GM19452 (cell line): Measurements from ENCODE around the gene MLEC.
"Not testable (repeated sequence)": the region's sequence is repeated elsewhere in the genome, so short reads cannot be mapped to it uniquely, and the experiment has no call there.

Source experiments
- ATAC-seq: cut with Tn5 transposase; IDR thresholded peaks from one replicate; pipeline ENCODE4 v1.9.1; 2021; ENCODE audit not compliant: unreplicated experiment

MLEC gene

DNA sequence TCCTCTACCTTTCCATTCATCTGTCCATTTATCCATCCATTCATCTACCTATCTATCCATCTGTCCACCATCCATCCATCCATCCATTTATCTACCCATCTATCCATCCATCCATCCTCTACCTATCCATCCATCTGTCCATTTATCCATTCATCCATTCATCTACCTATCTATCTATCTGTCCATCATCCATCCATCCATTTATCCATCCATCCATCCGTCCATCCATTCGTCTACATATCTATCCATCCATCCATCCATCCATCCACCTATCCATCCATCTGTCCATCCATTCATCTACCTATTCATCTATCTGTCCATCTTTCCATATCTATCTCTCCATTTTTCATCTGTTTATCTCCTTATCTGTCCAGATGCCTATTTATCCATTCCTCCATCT is 25.5 kb upstream of the MLEC start:
- no peak for ATAC-seq

DNA sequence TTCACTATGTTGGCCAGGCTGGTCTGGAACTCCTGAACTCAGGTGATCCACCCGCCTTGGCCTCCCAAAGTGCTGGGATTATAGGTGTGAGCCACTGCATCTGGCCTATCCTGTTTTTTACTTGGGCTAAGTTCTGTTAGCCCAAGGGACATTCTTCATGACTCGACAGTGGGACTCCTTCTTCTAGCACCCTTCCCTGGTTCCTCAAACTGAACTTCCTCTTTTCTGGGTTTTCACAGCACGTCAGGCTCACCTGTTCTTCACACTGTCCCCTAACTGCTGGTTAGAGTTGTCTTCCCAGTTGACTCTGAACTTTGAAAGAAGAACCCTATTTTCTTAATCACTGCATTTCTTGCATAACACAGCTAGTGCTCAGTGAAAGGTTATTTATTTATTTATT is 24.1 kb upstream of the MLEC start:
- peak; percentile 60 for ATAC-seq

DNA sequence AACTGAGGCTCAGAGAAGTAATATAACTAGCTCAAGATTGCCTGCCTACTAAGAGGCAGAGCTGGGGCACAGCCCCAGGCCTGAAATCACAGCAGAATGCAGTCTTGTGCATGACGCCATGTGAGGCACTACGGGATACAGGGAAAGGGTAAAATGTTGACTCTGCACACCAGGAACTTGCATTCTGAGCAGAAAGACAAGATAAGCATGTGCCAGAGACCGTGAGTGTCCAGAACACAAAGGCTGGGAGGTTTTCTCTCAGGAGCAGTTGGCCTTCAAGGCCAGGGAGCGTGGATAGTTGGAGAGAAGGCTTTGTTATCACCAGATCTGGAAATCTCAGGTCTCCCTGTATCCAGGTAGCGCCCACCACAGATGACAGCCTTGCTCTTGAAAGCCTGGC is 23.2 kb upstream of the MLEC start:
- no peak for ATAC-seq

DNA sequence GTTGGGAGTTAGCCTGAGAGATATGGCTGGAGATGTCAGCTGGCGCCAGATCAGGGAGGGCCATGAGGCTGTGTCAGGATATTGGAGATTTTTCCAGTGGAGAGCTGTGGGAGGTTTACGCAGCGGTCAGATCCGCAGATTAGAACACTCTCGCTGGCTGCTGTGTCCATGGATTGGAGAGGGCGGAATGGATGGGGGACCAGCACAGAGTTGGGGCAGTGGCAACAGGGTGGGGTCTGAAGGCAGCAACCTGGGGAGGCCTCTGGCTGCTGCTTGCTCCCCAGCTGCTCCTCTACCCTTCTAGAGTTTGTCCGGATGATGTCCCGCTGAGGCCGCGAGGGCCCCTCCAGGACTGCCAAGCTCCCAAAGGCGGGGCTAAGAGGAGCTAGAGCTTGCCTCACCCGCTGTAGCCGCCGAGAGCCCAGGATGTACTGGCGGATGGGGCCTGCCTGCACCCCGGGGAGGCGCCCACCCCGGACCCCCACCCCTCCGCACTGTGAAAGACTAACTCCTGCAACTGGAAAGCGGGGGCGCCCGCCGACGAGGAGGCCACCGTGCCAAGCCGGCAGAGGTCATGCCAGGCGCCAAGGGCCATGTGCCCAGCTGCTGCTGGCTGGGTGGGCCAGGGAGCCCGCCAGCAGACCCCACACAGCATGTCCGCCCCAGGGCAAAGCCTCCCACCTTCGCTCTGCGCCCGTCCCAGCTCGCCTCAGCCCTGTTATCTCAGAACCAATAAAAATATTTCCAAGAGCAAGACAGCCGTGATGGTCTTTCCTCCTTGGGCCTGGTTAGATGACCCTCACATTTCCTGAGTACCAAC is 20.2 kb upstream of the MLEC start:
- no peak for ATAC-seq

DNA sequence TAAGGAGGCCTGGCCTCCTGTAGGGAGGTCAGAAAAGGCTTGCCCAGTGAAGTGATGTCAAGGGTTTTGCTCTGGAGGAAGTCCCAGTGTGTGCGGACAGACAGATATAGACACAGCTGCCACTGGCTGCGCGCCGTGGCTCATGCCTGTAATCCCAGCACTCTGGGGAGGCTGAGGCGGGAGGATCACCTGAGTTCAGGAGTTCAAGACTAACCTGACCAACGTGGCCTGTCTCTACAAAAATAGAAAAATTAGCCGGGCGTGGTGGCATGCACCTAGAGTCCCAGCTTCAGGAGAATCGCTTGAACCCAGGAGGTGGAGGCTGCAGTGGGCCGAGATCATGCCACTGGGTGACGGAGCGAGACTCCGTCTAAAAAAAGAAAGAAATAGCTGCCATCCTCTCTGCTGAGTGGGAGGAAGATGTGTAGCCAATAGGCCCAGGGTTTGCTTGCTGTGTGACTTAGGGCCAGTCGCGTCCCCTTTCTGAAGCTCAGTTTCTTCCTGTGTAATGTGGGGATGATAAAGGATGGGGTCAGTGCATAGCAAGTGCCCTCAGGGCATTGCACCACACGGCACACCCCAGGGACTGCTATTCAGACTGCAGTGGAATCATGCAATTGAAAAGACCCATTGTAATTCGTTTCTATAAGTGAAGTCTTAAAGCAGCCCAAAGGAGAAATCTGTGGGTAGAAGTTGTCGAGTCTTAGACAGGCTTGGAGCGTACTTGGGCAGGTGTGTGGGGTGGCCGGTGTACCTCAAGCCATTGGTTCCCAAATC is 18.7 kb upstream of the MLEC start:
- no peak for ATAC-seq

DNA sequence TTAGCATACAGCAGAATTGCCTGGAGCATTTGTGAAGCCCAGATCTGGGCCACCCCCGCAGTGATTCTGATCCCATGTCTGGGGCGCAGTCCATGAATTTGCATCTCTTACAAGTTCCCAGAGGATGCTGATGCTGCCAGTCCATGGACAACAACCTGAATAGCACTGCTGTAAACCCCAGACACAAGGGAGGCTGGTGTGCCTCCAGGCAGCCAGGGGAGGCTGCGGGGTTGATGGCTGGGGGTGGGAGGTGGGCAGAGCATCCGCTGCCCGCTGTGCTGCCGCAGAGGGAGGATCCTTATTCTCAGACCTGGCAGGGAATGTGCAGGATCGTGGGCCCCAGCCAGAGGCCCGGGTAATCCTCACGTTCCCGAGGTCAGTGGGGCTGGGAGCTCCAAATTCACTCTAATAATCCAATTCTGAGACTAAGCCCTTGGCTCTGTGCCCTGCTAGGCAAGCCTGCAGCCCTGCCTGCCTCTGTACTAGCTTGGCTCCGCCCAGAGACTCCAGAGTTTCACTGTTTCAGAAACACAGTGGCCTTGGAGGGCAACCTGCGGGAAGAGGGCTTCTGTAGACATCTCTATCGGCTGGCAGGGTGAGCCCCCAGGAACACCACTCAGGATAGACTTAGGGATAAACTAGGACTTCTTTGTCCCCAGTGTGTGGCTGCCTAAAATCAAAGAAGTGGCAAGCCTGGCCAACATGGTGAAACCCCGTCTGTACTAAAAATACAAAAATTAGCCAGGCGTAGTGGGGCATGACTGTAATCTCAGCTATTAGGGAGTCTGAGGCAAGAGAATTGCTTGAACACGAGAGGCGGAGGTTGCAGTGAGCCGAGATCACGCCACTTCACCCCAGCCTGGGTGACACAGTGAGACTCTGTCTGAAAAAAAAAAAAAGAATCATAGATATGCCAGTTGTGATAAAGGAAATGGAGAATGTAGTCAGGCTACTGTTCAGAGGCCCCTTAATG is 17.8 kb upstream of the MLEC start:
- ATAC-seq, result peak; percentile 56

DNA sequence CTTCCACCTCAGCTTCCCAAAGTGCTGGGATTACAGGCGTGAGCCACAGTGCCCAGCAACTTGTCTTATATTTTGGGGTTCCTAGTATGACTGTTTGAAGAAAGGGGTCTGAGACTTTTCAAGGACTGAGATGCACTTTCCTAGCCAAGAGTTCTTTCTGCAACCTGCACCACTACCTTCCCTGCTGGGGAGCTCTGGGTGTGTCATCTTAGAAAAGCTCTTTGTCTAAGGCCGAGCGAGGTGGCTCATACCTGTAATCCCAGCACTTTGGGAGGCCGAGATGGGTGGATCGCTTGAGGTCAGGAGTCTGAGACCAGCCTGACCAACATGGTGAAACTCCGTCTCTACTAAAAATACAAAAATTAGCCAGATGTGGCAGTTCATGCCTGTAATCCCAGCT is 16.7 kb upstream of the MLEC start:
- not testable (repeated sequence) for ATAC-seq

DNA sequence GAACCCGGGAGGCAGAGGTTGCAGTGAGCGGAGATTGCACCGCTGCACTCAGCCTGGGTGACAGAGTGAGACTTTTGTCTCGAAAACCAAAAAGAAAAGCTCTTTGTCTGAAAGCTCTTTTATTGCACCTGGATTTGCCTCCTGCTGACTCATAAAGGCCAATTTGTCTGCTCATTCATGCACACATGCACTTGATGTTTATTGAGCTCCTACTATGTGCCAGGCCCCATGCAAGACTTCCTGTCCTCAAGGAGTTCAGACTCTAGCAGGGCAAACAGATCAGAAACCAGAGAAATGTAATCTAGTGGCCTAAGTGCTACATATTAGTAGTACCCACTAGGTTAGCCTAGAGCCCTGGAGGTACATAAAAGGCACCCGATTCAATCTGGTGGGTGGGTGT is 16.3 kb upstream of the MLEC start:
- ATAC-seq, result no peak

DNA sequence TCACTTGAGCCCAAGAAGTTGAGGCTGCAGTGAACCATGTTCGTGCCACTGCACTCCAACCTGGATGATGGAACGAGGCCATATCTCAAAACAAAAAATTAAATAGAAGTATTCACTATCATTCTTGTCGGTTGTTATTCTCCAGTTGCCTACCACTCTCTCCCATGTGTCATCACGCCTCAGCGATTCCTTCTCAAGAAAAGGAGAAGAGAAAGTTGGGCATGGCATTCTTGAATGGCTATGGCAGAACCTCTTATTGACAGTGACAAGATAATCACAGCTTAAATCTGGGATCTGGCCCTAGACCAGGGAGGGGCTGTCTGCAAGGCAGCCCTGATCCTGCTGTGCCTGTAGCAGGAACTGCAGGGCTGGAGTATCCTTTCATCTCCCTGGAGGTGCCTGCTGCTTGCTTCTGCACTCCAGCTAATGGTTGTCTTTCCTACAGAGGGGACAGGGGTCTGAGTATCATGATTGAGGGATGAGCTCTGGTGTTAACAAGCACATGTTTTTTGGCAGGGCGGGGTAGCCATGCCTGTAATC is 12.8 kb upstream of the MLEC start:
- no peak for ATAC-seq

DNA sequence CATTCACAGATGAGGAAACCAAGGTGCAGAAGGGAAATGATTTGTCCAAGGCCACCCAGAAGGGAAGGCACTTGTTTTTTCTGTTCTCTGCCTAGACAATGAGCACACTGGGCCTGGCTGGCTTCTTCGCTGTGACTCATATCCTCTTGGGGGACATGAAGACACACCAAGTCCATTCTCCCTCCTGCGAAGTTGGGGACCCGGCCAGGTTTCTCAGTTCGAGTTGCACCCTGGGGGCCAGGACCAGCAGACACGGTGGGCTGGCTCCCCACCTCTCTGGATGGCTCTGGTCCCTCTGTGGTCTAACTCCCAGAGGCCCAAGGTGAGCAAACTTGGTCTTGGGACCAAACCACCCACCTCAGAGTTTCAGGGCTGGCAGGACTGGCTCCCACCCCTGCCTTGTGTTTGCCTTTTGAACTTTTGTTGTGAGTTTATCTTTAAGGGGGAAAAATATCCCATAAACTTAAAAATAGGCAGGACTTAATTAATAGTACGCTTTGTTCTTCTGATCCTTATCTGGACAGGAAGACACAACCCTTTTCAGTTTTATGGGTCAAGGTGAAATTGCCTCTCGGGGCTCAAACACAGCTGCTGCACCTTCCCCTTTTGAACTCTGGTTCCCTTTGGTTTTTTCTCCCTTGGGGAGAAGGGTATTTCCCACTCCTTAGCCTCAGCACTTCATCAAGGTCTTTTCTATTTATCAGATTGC is 9.0 kb upstream of the MLEC start:
- ATAC-seq, result peak; percentile 58

DNA sequence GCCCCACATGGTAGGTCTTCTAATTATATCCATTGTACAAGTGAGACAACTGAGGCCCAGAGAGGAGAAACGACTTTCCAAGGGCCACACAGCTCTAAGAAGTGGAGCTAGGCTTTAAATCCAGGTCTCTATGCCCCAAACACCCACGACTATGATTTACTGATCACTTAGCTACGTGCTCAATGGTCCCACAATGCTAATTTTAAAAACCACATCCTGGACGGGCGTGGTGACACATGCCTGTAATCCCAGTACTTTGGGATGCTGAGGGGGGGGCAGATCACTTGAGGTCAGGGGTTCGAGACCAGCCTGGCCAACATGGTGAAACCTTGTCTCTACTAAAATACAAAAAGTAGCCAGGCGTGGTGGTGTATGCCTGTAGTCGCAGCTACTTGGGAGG is 8.4 kb upstream of the MLEC start:
- no peak for ATAC-seq

DNA sequence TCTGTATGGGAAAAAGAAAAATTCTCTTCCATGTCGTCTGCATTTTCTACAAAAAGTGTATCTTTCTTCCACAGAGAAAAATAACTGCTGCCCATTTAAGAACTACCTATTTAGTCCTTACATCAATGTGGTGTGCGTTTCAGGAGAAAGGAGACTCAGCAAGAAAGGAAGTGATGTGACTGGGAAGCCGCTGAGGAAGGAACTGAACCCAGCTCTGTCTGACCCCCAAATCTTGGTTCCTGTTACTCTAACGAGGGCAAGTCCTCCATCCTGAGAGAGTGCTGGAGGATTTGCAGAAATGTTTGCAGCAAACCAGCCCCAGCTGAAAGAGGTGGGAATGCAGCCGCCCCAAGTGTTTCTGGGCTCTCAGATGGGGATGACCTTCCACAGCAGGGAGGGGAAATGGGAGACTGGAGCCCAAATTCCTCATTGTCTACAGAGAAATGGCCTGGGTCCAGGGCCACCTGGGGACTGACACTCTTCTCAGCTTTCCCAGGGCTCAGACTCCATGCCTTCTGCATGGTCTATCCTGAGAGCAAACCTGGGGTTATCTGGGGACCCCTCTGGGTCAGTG is 6.7 kb upstream of the MLEC start:
- no peak for ATAC-seq

DNA sequence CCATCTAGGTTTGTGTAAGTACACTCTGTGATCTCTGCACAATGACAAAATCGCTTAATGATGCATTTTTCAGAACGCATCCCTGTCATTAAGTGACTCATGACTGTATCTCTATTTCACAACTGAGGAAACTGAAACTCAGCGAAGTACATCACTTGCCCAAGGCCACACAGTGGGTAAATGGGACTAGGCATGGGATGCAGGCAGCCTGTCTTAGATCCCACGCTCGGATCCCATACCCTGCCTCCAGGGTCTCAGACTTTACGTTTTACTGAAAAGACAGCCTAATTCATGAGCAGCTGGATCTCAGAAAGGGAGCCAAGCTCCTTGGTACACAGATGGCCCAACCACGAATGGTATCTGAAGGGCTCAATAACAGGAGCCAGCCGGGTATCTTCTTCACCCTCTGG is 2.4 kb upstream of the MLEC start:
- ATAC-seq, result peak; percentile 10

DNA sequence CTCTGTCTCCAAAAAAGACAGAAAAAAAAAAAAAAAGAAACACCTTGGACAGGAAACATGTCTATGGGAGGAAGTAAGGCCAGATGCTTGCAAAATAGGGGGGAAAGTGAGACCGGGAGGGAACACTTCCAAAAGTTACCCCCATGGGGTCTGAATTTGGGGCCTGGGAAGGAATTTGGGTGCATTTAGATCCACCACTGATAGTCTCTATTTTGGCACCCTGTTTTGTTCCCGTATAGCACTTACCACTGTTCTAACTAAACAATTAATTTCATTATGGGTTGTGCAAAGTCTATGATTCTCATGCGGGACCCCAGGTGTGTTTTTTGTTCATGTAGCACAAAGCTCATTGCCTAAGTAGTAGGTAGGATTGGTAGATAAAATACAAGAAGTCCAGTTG is 1.4 kb upstream of the MLEC start:
- ATAC-seq, result no peak

DNA sequence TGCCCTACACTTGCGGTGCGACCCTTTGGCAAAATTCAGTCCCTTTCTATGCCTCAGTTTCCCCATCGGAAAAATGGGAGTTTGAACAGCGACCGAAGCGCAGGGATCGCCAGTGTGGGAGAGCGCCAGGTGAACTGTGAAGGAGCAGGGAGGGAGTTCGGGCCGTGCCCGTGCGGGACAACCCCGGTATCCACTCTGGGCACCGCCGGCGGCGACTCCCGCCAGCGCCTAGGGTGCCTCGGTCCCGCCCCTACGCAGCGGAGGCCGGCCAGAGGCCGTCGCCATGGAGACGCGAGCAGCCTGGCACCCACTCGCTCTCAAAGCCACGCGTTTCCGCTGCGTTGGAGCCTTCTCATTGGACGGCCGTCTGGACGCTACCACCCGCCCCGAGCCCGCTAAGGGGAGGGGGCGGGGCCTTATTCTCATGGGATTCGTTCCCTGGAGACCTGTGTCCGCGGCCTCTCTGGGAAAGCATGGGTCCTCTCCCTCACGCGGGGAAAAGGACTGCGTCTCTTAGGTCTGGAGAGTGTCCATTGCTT is 729 bp upstream of the MLEC start:
- peak; percentile 68 for ATAC-seq

DNA sequence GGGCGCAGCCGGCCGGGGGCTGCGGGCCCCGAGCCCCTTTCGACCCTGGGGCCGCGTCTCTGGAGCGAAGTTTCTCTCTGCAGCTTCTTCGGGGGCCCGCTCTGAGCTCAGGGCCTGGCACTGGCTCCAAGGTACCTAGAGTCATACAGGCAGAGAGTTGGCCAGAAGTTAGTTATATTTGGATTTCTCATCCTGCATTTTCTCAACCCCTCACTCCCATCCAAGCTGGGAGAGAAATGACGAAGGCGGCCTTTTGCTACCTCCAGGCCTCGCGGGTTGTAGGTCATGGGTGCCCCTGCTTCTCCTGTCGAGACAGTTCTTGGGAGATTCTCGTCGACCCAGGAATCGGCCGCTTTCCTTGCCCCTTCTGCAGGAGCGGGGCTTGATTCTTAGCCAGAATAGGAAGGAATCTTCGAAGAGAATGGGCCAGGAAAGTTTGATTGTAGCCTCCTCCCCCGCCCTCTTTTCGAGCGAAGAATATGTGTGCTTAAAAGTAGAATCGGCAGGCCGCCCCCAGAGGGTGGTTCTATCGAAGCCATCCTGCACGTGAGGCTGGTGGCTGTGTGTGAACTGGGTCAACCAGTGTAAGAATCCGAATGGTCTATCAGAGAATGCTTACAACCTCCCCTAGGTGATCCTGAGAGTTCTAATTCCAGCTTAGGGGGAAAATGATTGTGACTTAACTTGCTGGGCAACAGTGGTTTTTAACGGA is 785 bp downstream of the MLEC start:
- no peak for ATAC-seq

DNA sequence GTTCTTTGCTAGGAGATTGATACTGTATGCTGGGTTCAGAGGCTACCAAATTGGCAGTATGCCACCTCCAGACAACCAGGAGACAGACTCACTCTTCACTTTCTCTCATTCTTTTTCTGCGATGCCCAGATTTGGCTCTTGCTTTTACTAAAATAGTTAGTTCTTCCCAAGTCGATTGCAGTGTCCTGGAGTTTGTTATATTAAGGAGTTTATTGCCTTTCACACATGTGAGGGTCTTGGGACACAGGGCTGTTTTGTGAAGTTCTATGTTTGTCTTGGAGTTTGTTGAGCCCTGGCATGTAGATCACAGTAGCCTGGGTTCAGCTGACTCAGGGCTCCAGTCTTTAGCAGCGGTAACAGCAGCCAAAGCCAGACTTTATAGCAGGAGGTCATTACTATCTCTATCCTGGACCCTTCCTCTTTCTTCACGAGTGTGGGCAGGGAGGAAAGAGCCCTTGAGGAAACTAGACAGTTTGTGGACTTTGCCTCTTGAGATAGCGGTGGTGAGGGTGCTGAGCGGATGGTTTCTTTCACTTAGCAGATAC is 1.6 kb downstream of the MLEC start:
- ATAC-seq, result no peak

DNA sequence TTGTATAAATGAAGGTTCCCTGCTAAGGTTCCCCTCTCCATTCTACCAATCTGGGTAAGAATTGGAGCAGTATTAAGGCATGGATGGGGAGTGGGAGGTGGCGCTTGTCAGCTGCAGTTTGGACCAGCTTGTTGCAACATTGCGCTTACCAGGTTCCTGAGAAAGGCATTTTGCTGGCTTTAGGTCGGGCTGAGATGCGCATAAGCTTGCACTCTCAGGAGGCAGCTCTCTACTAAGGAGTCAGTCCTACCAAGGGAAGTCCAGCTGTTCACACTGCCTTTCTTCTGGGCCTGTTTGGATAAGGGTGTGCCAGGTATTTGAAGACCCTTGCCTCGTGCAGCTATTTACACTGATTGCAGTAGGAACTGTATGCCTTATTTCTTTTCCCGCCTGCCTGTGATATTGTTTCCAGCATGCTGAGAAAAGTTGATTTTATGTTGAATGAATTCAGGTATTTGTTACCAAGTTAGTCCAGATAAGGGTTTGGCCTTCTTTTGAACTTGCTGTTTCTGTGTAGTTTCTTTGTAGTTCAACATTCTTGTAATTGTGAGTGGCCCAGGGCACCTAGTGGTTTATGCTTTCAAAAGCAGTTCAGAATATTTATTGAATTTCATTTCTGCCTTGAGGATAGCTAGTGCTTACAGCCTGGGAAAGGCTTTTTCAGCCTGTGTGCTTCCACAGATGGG is 2.6 kb downstream of the MLEC start:
- ATAC-seq, result no peak
